K562 (cell line): Measurements from ENCODE around the gene BZW1. TPM values are rescaled to one million over a fixed set of nuclear protein-coding genes. Genes with fewer than 3 reads are reported as not detected.
A peak's percentile ranks its signal among the peaks of the same experiment; 100 is the strongest.

Experiments
- ATAC-seq: fragments of 200-7000 bp; cut with Tn5 transposase; 3 replicates; pipeline ENCODE4 v1.9.1; 2020; ENCODE audit warnings: moderate library complexity
- BruUV-seq: library from RNA; stranded (reverse); fragments of 400-500 nt; replicated peaks from 2 replicates; lab custom pipeline; 2021; lab: Mats Ljungman, UMichigan
- CTCF ChIA-PET: fragments of 300-600 bp; formaldehyde crosslinking; extraction: SDS; loops from one replicate; lab custom pipeline; 2021; ENCODE audit warnings: low intra/inter-chr PET ratio; lab: Yijun Ruan, JAX
- POLR2A ChIA-PET: fragments of 300-600, 350-650 bp; sonication (Branson Sonifier 250); formaldehyde crosslinking; extraction: SDS; loops from one replicate; lab custom pipeline; 2021; ENCODE audit warnings: antibody characterized with exemption, inconsistent platforms; lab: Yijun Ruan, JAX
- DNase-seq, 4 experiments: peaks; one replicate each; pipeline versions ENCODE4 v3.0.0 to v3.0.0-alpha.2; 2011 to 2018; ENCODE audit warnings: low spot score in 3 of 4, mixed read lengths in 3 of 4; ENCODE audit errors: extremely low read depth in 1 of 4
- FAIRE-seq: peaks from 2 replicates; lab custom pipeline; 2011; peaks lifted over from hg19 to GRCh38; lab: Jason Lieb, UNC
- H2AFZ ChIP-seq: 2 replicates; pipeline ENCODE4 v1.6.0; 2011; ENCODE audit warnings: low read depth, low read length, control low read depth, inconsistent platforms
- H3K27ac ChIP-seq: fragments of 200-600 bp; 3 replicates; pipeline ENCODE4 v1.8.0; 2011; ENCODE audit warnings: low read depth, mild to moderate bottlenecking, control low read depth, inconsistent platforms, low read length, moderate library complexity, mixed read lengths; ENCODE audit errors: extremely low read depth
- H3K27me3 ChIP-seq, 2 experiments: fragments of 300-600 bp in 1 of 2; 2 replicates in 1 of 2; 3 replicates in 1 of 2; pipeline versions ENCODE4 v1.6.0 to v1.8.0; 2011; ENCODE audit warnings: inconsistent platforms in 2 of 2, low read length in 2 of 2, mild to moderate bottlenecking in 1 of 2, mixed read lengths in 1 of 2, moderate library complexity in 1 of 2; ENCODE audit not compliant: control insufficient read depth in 2 of 2, insufficient read depth in 2 of 2
- H3K36me3 ChIP-seq: fragments of 300-600 bp; 3 replicates; pipeline ENCODE4 v1.8.0; 2011; ENCODE audit warnings: mild to moderate bottlenecking, low read length, inconsistent platforms; ENCODE audit not compliant: control insufficient read depth, insufficient read depth
- H3K4me1 ChIP-seq, 2 experiments: fragments of 200-600 bp in 1 of 2; replicated peaks in 1 of 2; 2 replicates in 1 of 2; 3 replicates in 1 of 2; pipeline versions ENCODE4 v1.5.1 to v1.8.0; 2011; ENCODE audit warnings: inconsistent platforms in 2 of 2, low read length in 2 of 2, mild to moderate bottlenecking in 1 of 2, mixed read lengths in 1 of 2, moderate library complexity in 1 of 2; ENCODE audit not compliant: control insufficient read depth in 2 of 2, insufficient read depth in 2 of 2
- H3K4me2 ChIP-seq: 2 replicates; pipeline ENCODE4 v1.6.1; 2011; ENCODE audit warnings: low read length, control low read depth, inconsistent platforms, mixed read lengths; ENCODE audit not compliant: insufficient read depth
- H3K4me3 ChIP-seq: fragments of 200-600 bp; sonication (generic), shearing (Covaris generic); 2 replicates; pipeline ENCODE4 v1.5.1; 2016; ENCODE audit warnings: control low read depth, inconsistent platforms
- H3K79me2 ChIP-seq: fragments of 200-600 bp; 3 replicates; pipeline ENCODE4 v1.8.0; 2011; ENCODE audit warnings: low read length, inconsistent platforms; ENCODE audit not compliant: control insufficient read depth, insufficient read depth
- H3K9ac ChIP-seq, 2 experiments: 2 replicates each; pipeline versions ENCODE4 v1.6.0 to v1.6.1; 2011; ENCODE audit warnings: low read depth in 2 of 2, low read length in 2 of 2, control low read depth in 1 of 2, inconsistent platforms in 1 of 2, mild to moderate bottlenecking in 1 of 2, mixed read lengths in 1 of 2; ENCODE audit not compliant: insufficient read depth in 1 of 2
- H3K9me1 ChIP-seq: one replicate; pipeline ENCODE4 v1.6.0; 2011; ENCODE audit warnings: inconsistent platforms, mild to moderate bottlenecking, low read length, moderate library complexity; ENCODE audit not compliant: control insufficient read depth, insufficient read depth
- H3K9me3 ChIP-seq: replicated peaks from 2 replicates; pipeline ENCODE4 v1.5.1; 2011; ENCODE audit warnings: low read depth, low read length, inconsistent platforms; ENCODE audit not compliant: control insufficient read depth, insufficient read depth
- H4K20me1 ChIP-seq: replicated peaks from 2 replicates; pipeline ENCODE4 v1.6.1; 2011; ENCODE audit warnings: low read length, inconsistent platforms, mixed read lengths; ENCODE audit not compliant: control insufficient read depth, insufficient read depth
- BCOR ChIP-seq: fragments of 450-650 bp; IDR thresholded peaks from 2 replicates; pipeline ENCODE4 v1.6.1; 2016
- SAFB2 ChIP-seq: fragments of 200-400 bp; formaldehyde crosslinking; IDR thresholded peaks from 2 replicates; pipeline ENCODE4 v1.6.1; 2018; ENCODE audit warnings: borderline replicate concordance, low read length, low read depth, moderate library complexity; ENCODE audit not compliant: severe bottlenecking
- THRAP3 ChIP-seq: fragments of 450-650 bp; IDR thresholded peaks from 2 replicates; pipeline ENCODE4 v1.6.1; 2016; ENCODE audit warnings: mild to moderate bottlenecking, inconsistent platforms, borderline replicate concordance
- ZEB2 ChIP-seq: fragments of 450-650 bp; IDR thresholded peaks from 2 replicates; pipeline ENCODE4 v1.6.1; 2016
- ZNF395 ChIP-seq: fragments of 200-800 bp; sonication (Bioruptor generic); IDR thresholded peaks from 2 replicates; pipeline ENCODE4 v1.6.1; 2017; ENCODE audit warnings: missing genetic modification characterization, missing compliant biosample characterization
- WGBS: fragments of 100-300 bp; shearing (Covaris generic); methylation state at CpG from one replicate; pipeline ENCODE4 v1.1.6; 2016; ENCODE audit warnings: low coverage, mixed read lengths; ENCODE audit not compliant: insufficient coverage; ENCODE audit errors: missing lambda C conversion rate; 5-methylcytosine and 5-hydroxymethylcytosine counted together
- in situ Hi-C: fragments of 300-500 bp; cut with MboI; formaldehyde crosslinking; loops from 4 replicates; pipeline ENCODE4 v1.15.0; 2018; ENCODE audit warnings: inconsistent platforms, mixed read lengths
- intact Hi-C: fragments of 100-400 bp; cut with micrococcal nuclease; formaldehyde crosslinking; loops from 2 replicates; pipeline ENCODE4 v1.14.2; 2022
- polyA plus RNA-seq, 8 experiments: library from polyadenylated mRNA; depleted of rRNA in 4 of 8; stranded (reverse) in 5 of 8; unstranded in 3 of 8; fragments of >200 nt; fragmentation: Nextera tagmentation in 2 of 8; fragmentation: Illumina TruSeq in 1 of 8; extraction: Ambion mirVana in 2 of 8; extraction: Trizol in 1 of 8; gene quantifications; 2 replicates each; pipeline versions ENCODE4 v1.2.1 to v1.2.3, GENCODE V29; 2011 to 2014; ENCODE audit warnings: inconsistent platforms in 1 of 8, missing spikeins in 1 of 8
- total RNA-seq, 7 experiments: library from RNA; depleted of rRNA in 6 of 7; stranded (reverse); fragments of >200 nt in 6 of 7; fragmentation: Illumina TruSeq in 2 of 7; extraction: Trizol in 2 of 7; gene quantifications; 2 replicates each; pipeline versions ENCODE4 v1.2.1 to v1.2.3, GENCODE V29; 2011 to 2021; ENCODE audit warnings: low replicate concordance in 1 of 7

The BZW1 gene
- total and polyA plus RNA-seq, 9 of the 15 experiments (the other 6 are each of a cell fraction or from before 2014, with no cell fraction given): 110 to 244 (median 198) TPM

GRCh38 chr2:200860092-200860795, 48.5 kb downstream of the BZW1 start:
- H3K4me3 ChIP-seq: no peak overlapping the region
- POLR2A ChIA-PET: interaction anchor here (0.7 to 1.6 kb wide), 3 partner anchors 11 to 52 kb away, joined by 3 to 6 read pairs (median 4); no protein-coding TSS in a partner anchor

More at GRCh38 chr2:200860092-200860795, 48.5 kb downstream of the BZW1 start:
- H3K79me2 ChIP-seq: peaks cover 79% of the 10 kb centered on the region
- no peak overlapping the region; a peak in 1 of 4 replicates for H3K9ac ChIP-seq
- H4K20me1 ChIP-seq: peaks cover 10% of the 10 kb centered on the region
- H3K4me1 ChIP-seq: peaks cover 4 to 6% of the 10 kb centered on the region in 2 experiments; a peak in 4 of 5 replicates
- TF ChIP-seq THRAP3 (no peak), ZEB2 (no peak), SAFB2 (no peak), ZNF395 (CRISPR knock-in tag) (no peak), BCOR (no peak)
- TF ChIP-seq, all 486 proteins: peak for 0
- Histone ChIP-seq H3K9me3 (no peaks in the 10 kb centered on the region), H3K27ac (no peak overlapping the region), H3K4me2 (no peak overlapping the region), H3K9me1 (no peaks in the 10 kb centered on the region), H3K36me3 (peaks cover 72% of the 10 kb centered on the region), H2AFZ (no peak overlapping the region), H3K27me3 (no peaks in the 10 kb centered on the region)
- intact Hi-C loops (loop anchor here (5.0 kb wide), 1 partner anchor 48 kb away; the partner anchor contains the start of gene BZW1), in situ Hi-C loops (no loop called here)
- CTCF ChIA-PET: no interaction called here
- BruUV-seq: no TSS peak
- DNase-seq: peak in 1 of 4 experiments; percentile 15
- no peak for FAIRE-seq
- ATAC-seq: no peak
- WGBS: 83% methylated on average over 12 of the region's 12 CpGs
